Measurements from ENCODE around the gene CD82.

CD82 gene

DNA sequence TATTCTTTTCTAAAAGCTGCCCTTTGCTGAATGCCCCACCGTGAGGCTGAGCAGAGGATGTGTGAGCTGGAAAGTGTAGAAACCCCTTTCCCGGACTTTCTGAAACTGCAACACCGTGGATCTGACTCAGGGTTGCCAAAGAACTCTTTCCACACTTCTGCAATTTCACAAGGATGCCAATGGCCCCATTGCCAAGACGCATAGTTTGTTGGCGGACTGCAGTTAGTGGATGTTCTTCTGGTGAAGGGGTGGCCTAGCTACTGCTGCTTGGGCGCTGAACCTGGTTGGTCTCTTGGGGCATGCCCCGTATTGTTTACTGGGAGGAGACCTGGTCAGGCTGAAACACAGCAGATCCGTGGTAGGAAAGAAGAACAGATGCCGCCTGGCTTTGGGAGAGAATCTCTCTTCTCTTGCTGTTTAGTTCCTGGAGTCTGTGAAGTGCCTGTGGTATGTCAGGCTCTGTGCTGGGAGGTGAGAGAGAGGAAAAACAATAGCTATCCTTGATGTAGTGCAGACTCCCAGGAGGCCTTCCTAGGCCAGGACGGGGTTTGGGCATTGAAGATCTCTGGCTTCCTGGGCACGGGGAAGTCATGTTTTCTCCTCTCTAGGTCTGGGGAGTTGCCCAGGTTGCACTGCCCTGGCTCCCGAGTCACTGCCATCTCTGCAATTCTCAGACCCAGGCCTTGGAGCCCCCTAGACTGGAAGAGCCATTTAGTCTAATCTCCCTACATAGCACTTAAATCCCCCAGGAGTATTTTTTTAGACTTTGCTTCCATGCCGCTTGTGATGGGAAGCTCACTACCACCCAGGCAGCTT is 26.9 kb downstream of the CD82 start:
- H3K27me3 ChIP-seq (ENCODE audit: control insufficient read depth, insufficient read depth, low read length): no peaks in the 10 kb centered on the region
- H3K27ac ChIP-seq (ENCODE audit: low read depth, low read length): peak overlapping the region; percentile 72
- peaks cover 5% of the 10 kb centered on the region for H3K36me3 ChIP-seq (ENCODE audit: control insufficient read depth, insufficient read depth, low read length)
- H3K4me3 ChIP-seq (ENCODE audit: low read length): peak overlapping the region; percentile 4
- peaks cover 30% of the 10 kb centered on the region for H3K4me1 ChIP-seq (ENCODE audit: control insufficient read depth, insufficient read depth, low read length)
- H3K9ac ChIP-seq (ENCODE audit: low read length): no peak overlapping the region

DNA sequence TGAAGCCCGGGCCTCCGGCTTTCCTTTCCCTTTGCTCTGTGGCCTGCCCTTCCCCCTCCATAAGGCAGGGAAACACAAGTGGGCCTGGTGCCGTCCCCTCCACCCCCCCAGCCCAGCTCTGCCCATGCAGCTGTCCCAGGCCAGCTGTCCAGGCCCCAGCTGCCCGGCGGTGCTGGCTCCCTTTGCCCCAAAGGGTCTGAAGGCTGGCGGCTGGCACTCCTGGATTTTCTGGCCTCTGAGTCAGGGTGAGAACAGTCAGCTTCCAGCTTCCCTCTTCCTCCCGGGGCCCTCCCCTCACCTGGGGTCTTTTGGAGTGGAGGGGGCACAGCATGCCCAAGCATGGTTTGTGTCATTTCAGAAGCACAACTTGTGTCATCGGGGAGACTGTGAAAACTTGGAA is 27.8 kb downstream of the CD82 start:
- no peak overlapping the region for H3K4me3 ChIP-seq (ENCODE audit: low read length)
- peak overlapping the region; percentile 72 for H3K27ac ChIP-seq (ENCODE audit: low read depth, low read length)
- H3K27me3 ChIP-seq (ENCODE audit: control insufficient read depth, insufficient read depth, low read length): no peaks in the 10 kb centered on the region
- peaks cover 30% of the 10 kb centered on the region for H3K4me1 ChIP-seq (ENCODE audit: control insufficient read depth, insufficient read depth, low read length)
- H3K36me3 ChIP-seq (ENCODE audit: control insufficient read depth, insufficient read depth, low read length): no peaks in the 10 kb centered on the region
- no peak overlapping the region for H3K9ac ChIP-seq (ENCODE audit: low read length)

DNA sequence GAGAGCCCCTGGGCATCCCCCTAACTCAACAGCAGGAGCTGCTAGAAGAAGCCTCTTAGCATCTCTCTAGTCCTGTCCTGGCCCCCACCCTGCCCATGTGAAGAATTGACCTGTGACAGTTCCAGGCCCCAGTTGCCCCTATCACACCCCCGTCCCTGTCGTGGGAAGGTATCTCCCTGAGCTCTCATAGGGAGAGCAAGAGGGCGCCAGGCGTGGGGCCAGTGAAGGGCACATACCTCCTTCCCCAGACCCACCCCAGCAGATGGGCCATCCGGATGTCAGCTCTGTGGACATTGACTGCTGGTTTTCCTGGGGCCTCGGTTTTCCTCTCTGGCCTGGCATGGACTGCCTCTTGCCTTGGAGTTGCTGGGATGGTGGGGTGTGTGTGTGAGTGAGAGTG is 29.5 kb downstream of the CD82 start:
- no peak overlapping the region for H3K27ac ChIP-seq (ENCODE audit: low read depth, low read length)
- no peak overlapping the region for H3K9ac ChIP-seq (ENCODE audit: low read length)
- H3K4me1 ChIP-seq (ENCODE audit: control insufficient read depth, insufficient read depth, low read length): peaks cover 27% of the 10 kb centered on the region

DNA sequence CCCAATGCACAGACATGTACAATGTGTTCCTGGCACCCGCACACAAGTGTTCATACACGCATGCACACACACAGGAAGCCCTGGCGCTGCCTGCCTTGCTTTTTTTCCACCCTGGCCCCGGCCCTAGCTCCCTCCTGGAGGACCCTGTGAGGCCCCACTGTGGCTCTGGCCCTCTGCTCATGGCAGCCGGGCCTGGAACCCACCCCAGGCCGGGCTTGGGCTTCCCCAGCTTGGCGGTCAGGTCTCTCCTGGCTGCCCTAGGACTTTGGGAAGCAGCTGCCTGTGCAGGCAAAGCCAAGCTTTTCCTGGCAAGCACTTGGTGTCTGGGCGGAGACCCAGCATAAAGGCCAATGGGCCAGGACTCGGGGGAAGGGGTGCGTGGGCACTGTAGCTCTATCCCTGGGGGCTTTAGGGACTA is 30.5 kb downstream of the CD82 start:
- Histone ChIP-seq H3K9ac (ENCODE audit: low read length) (no peak overlapping the region), H3K27me3 (ENCODE audit: control insufficient read depth, insufficient read depth, low read length) (no peaks in the 10 kb centered on the region), H3K36me3 (ENCODE audit: control insufficient read depth, insufficient read depth, low read length) (peaks cover 5% of the 10 kb centered on the region), H3K4me1 (ENCODE audit: control insufficient read depth, insufficient read depth, low read length) (peaks cover 29% of the 10 kb centered on the region), H3K27ac (ENCODE audit: low read depth, low read length) (peak overlapping the region; percentile 41), H3K4me3 (ENCODE audit: low read length) (peak overlapping the region; percentile 23)

More for the DNA sequence above, 29.5 kb downstream of the CD82 start:
- Histone ChIP-seq H3K27me3 (ENCODE audit: control insufficient read depth, insufficient read depth, low read length) (no peaks in the 10 kb centered on the region), H3K4me3 (ENCODE audit: low read length) (no peak overlapping the region), H3K36me3 (ENCODE audit: control insufficient read depth, insufficient read depth, low read length) (no peaks in the 10 kb centered on the region)

DNA sequence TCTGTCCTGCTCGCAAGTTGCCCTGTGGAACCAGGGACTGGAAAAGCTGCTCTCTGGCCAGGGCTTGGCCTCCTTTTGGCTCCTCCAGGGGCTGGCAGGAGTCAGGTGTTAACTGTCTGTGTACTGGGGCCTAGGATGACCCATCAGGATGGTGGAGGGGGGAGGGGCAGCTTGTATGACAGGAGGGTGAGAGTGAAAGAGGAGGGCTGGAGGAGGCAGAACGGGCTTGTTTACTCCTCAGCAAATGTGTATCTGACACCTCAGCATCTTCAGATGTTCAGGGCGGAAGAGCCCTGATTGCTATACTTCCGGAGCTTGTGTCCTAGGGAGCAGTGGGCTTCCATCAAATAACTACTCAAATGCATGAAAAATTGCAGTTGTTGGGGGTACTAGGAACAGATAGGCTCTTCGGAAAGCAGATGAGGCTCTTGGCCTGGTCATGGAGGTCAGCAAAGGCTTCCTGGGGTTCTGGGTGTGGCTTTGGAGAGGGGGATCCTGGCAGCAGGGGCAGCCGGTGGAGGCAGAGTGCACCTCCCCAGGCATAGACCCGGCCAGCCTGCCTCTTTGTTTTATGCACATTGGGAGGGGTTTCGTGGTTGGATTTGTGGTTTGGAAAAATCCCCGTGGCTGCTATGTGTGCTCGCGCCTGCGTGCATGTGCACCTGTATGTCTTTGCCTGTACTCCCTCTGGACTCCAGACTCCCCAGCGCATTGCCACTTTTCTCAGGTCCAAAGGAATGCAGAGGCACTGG is 31.2 kb downstream of the CD82 start:
- no peak overlapping the region for H3K4me3 ChIP-seq (ENCODE audit: low read length)
- no peaks in the 10 kb centered on the region for H3K27me3 ChIP-seq (ENCODE audit: control insufficient read depth, insufficient read depth, low read length)
- H3K9ac ChIP-seq (ENCODE audit: low read length): no peak overlapping the region
- H3K27ac ChIP-seq (ENCODE audit: low read depth, low read length): peak overlapping the region; percentile 41
- peaks cover 5% of the 10 kb centered on the region for H3K36me3 ChIP-seq (ENCODE audit: control insufficient read depth, insufficient read depth, low read length)
- H3K4me1 ChIP-seq (ENCODE audit: control insufficient read depth, insufficient read depth, low read length): peaks cover 23% of the 10 kb centered on the region

DNA sequence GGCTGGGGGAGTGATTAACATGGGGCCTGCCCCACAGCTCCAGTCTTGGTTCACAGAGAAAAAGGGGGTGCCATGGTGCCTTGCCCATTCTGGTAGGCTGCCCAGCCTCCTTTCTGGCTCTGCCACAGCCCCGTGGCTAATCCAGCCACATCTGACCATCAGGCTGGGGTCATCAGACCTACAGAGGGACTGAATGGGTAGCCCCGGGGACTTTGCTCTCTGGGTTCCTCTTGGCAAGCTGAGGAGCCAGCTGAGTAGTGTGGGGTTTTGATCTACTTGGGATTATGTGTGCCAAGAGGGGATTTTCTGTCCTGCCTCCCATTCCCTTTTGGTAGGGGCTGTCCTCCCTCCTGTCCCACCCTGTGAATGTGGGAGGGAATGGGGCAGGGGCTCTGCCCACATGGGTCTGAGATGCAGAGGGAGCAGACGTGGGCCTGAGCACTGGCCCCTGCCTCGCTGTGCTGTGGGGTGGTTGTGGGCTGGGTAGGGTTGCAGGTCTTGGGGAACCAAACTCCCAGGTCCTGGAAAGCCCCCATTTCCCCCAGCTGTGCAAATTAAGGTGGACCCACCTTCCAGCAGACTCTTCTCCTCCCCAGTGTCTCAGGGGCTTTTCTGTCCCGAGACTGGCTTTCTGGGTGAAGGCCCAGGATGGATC is 32.0 kb downstream of the CD82 start:
- H3K4me1 ChIP-seq (ENCODE audit: control insufficient read depth, insufficient read depth, low read length): peaks cover 20% of the 10 kb centered on the region

DNA sequence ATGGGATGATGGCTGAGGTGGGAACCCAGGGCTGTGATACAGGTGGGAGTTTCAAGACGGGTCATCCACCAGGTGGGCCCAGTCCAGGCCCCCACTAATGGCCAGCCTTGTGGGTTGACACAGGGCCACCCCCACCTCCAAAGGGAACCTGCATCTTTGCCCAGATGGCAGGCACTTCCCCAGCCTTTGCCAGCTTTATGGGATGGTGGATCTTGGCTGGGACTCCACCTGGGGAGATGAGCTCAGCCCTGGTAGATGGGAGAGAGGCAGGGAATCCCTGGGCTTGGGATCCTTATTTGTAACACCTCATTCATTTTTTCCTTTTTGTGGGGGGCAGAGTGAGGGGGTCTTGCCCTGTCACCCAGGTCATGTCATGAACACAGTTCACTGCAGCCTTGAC is 33.4 kb downstream of the CD82 start:
- no peak overlapping the region for H3K9ac ChIP-seq (ENCODE audit: low read length)
- H3K4me1 ChIP-seq (ENCODE audit: control insufficient read depth, insufficient read depth, low read length): peaks cover 18% of the 10 kb centered on the region
- H3K36me3 ChIP-seq (ENCODE audit: control insufficient read depth, insufficient read depth, low read length): peaks cover 5% of the 10 kb centered on the region
- H3K27me3 ChIP-seq (ENCODE audit: control insufficient read depth, insufficient read depth, low read length): no peaks in the 10 kb centered on the region
- H3K4me3 ChIP-seq (ENCODE audit: low read length): no peak overlapping the region
- no peak overlapping the region for H3K27ac ChIP-seq (ENCODE audit: low read depth, low read length)

More for the DNA sequence above, 32.0 kb downstream of the CD82 start:
- Histone ChIP-seq H3K27ac (ENCODE audit: low read depth, low read length) (no peak overlapping the region), H3K27me3 (ENCODE audit: control insufficient read depth, insufficient read depth, low read length) (no peaks in the 10 kb centered on the region), H3K4me3 (ENCODE audit: low read length) (no peak overlapping the region), H3K36me3 (ENCODE audit: control insufficient read depth, insufficient read depth, low read length) (peaks cover 5% of the 10 kb centered on the region), H3K9ac (ENCODE audit: low read length) (no peak overlapping the region)

DNA sequence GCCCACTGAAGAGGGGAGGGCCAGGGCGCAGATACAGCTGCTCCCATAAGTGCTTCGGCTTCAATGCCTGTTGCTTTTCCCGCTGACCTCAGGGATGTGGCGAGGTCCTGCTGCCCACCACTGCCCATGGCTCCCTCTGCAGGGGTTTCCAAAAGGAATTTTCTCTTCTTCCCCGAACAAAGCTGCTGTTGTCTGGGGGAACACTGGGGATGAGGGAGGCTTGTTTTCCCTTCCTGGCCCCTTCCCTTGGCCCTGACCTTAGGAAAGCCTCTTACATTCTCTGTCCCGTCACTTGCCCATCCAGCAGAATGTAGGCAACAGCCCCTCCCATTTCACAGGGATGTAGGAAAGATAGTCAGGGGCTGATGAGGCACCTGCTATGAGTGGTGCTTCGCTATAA is 34.8 kb downstream of the CD82 start:
- Histone ChIP-seq H3K4me1 (ENCODE audit: control insufficient read depth, insufficient read depth, low read length) (peaks cover 18% of the 10 kb centered on the region), H3K36me3 (ENCODE audit: control insufficient read depth, insufficient read depth, low read length) (peaks cover 9% of the 10 kb centered on the region), H3K27me3 (ENCODE audit: control insufficient read depth, insufficient read depth, low read length) (no peaks in the 10 kb centered on the region), H3K9ac (ENCODE audit: low read length) (no peak overlapping the region), H3K27ac (ENCODE audit: low read depth, low read length) (no peak overlapping the region), H3K4me3 (ENCODE audit: low read length) (no peak overlapping the region)

DNA sequence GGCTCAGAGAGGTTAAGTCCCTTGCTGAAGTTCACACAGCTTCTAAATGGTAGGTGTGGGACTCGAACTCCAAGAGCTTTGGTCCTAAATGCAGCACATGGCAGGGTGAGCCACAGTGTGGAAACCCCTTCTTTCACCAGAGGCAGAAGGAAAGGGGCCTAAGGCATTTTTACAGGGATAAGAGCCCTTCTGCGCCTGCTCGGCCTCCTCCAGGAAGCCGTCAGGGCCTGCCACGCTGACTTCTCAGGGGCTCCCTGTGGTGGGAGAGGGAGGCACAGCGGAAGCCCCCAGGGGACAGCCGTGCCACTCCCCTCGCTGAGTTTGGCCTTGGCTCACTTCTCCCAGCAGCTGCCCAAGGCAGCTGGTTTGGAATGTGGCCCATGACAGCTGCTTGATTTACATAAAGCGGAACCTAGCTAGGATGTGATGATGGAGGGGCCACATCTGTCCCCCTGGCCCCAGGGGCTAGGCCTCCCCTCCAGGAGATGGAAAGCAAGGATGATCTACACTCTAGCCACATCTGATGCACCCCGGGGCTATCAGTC is 35.4 kb downstream of the CD82 start:
- Histone ChIP-seq H3K9ac (ENCODE audit: low read length) (no peak overlapping the region), H3K4me3 (ENCODE audit: low read length) (no peak overlapping the region), H3K4me1 (ENCODE audit: control insufficient read depth, insufficient read depth, low read length) (peaks cover 17% of the 10 kb centered on the region), H3K27ac (ENCODE audit: low read depth, low read length) (no peak overlapping the region), H3K27me3 (ENCODE audit: control insufficient read depth, insufficient read depth, low read length) (no peaks in the 10 kb centered on the region), H3K36me3 (ENCODE audit: control insufficient read depth, insufficient read depth, low read length) (peaks cover 9% of the 10 kb centered on the region)

DNA sequence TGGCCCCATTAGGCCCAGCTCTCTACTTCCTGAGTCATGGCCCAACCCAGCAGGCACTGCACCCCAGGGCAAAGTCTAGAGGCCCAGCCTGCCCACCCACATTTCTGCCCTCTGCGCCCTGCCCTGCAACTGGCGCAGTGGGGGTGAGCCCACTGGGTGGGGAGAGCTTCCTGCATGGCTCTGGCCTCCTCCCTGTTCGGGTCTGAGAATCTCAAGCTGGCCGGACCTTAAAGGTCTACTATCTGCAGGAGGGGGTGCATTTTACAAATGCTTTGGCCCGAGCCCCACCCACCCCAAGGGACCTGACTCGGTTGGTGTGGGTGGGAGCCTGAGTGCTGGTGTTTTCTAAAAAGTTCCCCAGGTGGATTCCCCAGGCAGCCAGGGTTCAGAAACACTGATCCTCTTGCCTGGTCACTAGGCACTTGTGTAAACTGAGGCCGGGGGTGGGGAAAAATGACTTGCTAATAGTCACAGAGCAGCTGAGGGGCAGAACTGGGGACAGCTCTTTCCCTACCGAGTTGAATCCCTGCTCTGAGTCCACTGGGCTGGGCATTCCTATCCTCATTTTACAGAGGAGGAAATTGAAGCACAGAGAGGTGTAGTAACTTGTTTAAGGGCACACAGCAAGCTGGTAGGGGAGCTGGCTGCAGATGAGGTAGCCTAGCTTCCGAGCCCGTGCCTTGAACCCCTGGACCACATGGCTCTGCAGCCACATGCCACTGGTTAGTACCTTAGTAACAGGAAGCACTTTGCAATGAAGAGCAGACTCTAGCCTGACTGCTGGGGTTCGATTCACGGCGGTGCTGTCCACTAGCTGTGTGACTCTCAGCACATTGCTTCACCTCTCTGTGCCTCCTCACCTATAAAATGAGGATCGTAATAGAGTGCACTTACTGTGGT is 36.3 kb downstream of the CD82 start:
- peaks cover 11% of the 10 kb centered on the region for H3K4me1 ChIP-seq (ENCODE audit: control insufficient read depth, insufficient read depth, low read length)
- H3K36me3 ChIP-seq (ENCODE audit: control insufficient read depth, insufficient read depth, low read length): peaks cover 12% of the 10 kb centered on the region
- no peak overlapping the region for H3K9ac ChIP-seq (ENCODE audit: low read length)
- no peaks in the 10 kb centered on the region for H3K27me3 ChIP-seq (ENCODE audit: control insufficient read depth, insufficient read depth, low read length)
- no peak overlapping the region for H3K4me3 ChIP-seq (ENCODE audit: low read length)
- no peak overlapping the region for H3K27ac ChIP-seq (ENCODE audit: low read depth, low read length)

DNA sequence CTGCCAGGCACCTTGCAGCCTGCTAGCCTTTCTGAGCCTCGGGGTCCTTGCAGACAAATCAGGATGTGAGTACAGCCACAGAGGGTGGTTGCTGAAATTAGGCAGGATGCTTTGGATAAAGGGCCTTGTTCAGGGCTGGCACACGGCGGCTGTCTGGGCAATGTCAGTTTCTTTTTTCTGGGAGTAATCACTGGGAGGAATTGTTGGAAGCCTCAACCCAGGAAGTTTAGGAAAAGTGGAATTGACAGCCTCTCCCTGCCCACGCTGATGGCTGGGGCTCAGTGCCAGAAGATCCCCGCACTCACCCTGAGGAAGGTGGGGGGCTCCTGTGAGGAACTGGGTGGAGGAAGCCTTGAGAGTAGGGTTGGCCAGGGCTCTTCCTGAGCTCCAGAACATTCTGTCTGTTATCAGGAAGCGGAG is 37.4 kb downstream of the CD82 start:
- no peak overlapping the region for H3K9ac ChIP-seq (ENCODE audit: low read length)
- H3K4me1 ChIP-seq (ENCODE audit: control insufficient read depth, insufficient read depth, low read length): peaks cover 11% of the 10 kb centered on the region
- H3K27ac ChIP-seq (ENCODE audit: low read depth, low read length): peak overlapping the region; percentile 1
- no peak overlapping the region for H3K4me3 ChIP-seq (ENCODE audit: low read length)
- H3K36me3 ChIP-seq (ENCODE audit: control insufficient read depth, insufficient read depth, low read length): peaks cover 14% of the 10 kb centered on the region
- H3K27me3 ChIP-seq (ENCODE audit: control insufficient read depth, insufficient read depth, low read length): no peaks in the 10 kb centered on the region
